Measurements from ENCODE around the gene PKP2.

DNA sequence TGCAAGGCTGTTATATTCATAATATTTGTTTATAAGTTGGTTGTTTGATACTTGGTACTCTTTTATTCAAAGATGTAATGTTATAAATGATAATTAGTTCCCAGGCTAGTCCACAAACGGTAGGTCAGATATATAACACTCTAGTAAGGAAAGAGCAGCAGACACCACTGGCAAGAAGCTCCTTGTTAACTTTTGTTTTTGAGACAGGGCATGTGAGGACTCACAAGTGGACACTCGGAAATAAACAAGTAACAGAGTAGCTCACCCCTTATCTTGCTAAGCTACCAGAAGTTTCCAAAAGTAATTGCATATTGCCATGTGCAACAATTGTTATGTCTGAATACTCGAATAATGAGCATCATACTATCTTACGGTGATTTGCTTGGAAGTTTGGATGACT is 102.3 kb downstream of the PKP2 start:
- TF ChIP-seq, protein P1, sequence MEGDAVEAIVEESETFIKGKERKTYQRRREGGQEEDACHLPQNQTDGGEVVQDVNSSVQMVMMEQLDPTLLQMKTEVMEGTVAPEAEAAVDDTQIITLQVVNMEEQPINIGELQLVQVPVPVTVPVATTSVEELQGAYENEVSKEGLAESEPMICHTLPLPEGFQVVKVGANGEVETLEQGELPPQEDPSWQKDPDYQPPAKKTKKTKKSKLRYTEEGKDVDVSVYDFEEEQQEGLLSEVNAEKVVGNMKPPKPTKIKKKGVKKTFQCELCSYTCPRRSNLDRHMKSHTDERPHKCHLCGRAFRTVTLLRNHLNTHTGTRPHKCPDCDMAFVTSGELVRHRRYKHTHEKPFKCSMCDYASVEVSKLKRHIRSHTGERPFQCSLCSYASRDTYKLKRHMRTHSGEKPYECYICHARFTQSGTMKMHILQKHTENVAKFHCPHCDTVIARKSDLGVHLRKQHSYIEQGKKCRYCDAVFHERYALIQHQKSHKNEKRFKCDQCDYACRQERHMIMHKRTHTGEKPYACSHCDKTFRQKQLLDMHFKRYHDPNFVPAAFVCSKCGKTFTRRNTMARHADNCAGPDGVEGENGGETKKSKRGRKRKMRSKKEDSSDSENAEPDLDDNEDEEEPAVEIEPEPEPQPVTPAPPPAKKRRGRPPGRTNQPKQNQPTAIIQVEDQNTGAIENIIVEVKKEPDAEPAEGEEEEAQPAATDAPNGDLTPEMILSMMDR (IDR thresholded peaks at IDR 0.05; ENCODE audit: insufficient read depth, low read length) = no peak
- TF ChIP-seq, protein P2, sequence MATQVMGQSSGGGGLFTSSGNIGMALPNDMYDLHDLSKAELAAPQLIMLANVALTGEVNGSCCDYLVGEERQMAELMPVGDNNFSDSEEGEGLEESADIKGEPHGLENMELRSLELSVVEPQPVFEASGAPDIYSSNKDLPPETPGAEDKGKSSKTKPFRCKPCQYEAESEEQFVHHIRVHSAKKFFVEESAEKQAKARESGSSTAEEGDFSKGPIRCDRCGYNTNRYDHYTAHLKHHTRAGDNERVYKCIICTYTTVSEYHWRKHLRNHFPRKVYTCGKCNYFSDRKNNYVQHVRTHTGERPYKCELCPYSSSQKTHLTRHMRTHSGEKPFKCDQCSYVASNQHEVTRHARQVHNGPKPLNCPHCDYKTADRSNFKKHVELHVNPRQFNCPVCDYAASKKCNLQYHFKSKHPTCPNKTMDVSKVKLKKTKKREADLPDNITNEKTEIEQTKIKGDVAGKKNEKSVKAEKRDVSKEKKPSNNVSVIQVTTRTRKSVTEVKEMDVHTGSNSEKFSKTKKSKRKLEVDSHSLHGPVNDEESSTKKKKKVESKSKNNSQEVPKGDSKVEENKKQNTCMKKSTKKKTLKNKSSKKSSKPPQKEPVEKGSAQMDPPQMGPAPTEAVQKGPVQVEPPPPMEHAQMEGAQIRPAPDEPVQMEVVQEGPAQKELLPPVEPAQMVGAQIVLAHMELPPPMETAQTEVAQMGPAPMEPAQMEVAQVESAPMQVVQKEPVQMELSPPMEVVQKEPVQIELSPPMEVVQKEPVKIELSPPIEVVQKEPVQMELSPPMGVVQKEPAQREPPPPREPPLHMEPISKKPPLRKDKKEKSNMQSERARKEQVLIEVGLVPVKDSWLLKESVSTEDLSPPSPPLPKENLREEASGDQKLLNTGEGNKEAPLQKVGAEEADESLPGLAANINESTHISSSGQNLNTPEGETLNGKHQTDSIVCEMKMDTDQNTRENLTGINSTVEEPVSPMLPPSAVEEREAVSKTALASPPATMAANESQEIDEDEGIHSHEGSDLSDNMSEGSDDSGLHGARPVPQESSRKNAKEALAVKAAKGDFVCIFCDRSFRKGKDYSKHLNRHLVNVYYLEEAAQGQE (IDR thresholded peaks at IDR 0.05; ENCODE audit: insufficient replicate concordance, low read depth) = no peak
- TF ChIP-seq POLR2AphosphoS5 (IDR thresholded peaks at IDR 0.05; ENCODE audit: low read depth) (no peak), GABPA (IDR thresholded peaks at IDR 0.05; ENCODE audit: low read depth) (no peak), SPI1 (IDR thresholded peaks at IDR 0.05; ENCODE audit: borderline replicate concordance, low read depth) (no peak)
